ENCODE results near the gene CMTM2.
"Not testable (repeated sequence)": the region's sequence is repeated elsewhere in the genome, so short reads cannot be mapped to it uniquely, and the experiment has no call there.

Gene CMTM2

DNA sequence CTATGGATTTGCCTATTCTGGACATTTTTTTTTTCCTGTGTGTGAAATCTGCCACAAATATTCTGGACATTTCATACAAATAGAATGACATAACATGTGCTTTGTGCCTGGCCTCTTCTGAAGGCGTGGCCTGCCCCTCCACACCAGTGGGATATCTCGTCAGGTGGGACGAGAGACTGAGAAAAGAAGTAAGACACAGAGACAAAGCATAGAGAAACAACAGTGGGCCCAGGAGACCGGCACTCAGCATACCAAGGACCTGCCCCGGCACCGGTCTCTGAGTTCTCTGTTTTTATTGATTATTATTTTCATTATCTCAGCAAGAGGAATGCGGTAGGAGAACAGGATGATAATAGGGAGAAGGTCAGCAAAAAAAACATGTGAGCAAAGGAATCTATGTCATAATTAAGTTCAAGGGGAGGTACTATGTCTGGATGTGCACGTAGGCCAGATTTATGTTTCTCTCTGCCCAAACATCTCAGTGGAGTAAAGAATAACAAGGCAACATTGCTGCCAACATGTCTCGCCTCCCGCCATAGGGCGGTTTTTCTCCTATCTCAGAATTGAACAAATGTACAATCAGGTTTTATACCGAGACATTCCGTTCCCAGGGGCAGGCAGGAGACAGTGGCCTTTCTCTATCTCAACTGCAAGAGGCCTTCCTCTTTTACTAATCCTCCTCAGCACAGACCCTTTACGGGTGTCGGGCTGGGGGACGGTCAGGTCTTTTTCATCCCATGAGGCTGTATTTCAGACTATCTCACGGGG is 48.5 kb downstream of the CMTM2 start:
- peaks cover 15% of the 10 kb centered on the region for H3K36me3 ChIP-seq (replicated peaks)
- H3K4me3 ChIP-seq; in situ Hi-C loops (cut with MboI; ENCODE audit: low sequenced_read_pairs); H3K27me3 ChIP-seq (ENCODE audit: low read depth); H3K9me3 ChIP-seq; DNase-seq (ENCODE audit: low spot score in 2 of 2): not testable (repeated sequence)
- H3K4me1 ChIP-seq: peaks cover 11% of the 10 kb centered on the region

DNA sequence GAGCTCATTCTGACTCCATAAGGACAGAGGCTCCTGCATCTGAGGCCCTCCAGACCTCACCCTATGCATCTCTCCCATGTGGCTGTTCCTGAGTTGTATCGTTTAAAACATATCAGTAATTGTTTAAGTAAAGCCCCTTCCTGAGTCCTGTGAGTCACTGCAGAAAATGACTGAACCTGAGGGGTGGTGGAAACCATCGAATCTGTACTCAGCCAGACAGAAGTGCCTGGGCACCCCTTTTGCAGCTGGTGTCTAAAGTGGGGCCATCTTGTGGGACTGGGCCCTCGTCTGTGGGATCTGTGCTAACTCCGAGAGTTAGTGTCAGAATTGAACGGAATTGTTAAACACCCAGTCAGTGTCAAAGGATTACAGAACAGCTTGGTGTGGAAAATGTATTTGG is 50.6 kb downstream of the CMTM2 start:
- in situ Hi-C loops (cut with MboI; ENCODE audit: low sequenced_read_pairs): no loop called here
- no peak for DNase-seq (ENCODE audit: low spot score in 2 of 2)
- Histone ChIP-seq H3K9me3 (no peaks in the 10 kb centered on the region), H3K36me3 (replicated peaks) (peaks cover 10% of the 10 kb centered on the region), H3K4me3 (no peak overlapping the region), H3K4me1 (peaks cover 11% of the 10 kb centered on the region), H3K27me3 (ENCODE audit: low read depth) (no peaks in the 10 kb centered on the region)

DNA sequence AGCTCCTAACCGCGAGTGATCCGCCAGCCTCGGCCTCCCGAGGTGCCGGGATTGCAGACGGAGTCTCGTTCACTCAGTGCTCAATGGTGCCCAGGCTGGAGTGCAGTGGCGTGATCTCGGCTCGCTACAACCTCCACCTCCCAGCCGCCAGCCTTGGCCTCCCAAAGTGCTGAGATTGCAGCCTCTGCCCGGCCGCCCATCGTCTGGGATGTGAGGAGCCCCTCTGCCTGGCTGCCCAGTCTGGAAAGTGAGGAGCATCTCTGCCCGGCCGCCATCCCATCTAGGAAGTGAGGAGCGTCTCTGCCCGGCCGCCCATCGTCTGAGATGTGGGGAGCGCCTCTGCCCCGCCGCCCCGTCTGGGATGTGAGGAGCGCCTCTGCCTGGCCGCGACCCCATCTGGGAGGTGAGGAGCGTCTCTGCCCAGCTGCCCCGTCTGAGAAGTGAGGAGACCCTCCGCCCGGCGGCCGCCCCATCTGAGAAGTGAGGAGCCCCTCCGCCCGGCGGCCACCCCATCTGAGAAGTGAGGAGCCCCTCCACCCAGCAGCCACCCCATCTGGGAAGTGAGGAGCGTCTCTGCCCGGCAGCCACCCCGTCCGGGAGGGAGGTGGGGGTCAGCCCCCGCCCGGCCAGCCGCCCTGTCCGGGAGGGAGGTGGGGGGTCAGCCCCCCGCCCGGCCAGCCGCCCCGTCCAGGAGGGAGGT is 51.4 kb downstream of the CMTM2 start:
- in situ Hi-C loops (cut with MboI; ENCODE audit: low sequenced_read_pairs); H3K4me3 ChIP-seq; H3K9me3 ChIP-seq; H3K27me3 ChIP-seq (ENCODE audit: low read depth); DNase-seq (ENCODE audit: low spot score in 2 of 2): not testable (repeated sequence)
- Histone ChIP-seq H3K4me1 (peaks cover 11% of the 10 kb centered on the region), H3K36me3 (replicated peaks) (peaks cover 12% of the 10 kb centered on the region)

DNA sequence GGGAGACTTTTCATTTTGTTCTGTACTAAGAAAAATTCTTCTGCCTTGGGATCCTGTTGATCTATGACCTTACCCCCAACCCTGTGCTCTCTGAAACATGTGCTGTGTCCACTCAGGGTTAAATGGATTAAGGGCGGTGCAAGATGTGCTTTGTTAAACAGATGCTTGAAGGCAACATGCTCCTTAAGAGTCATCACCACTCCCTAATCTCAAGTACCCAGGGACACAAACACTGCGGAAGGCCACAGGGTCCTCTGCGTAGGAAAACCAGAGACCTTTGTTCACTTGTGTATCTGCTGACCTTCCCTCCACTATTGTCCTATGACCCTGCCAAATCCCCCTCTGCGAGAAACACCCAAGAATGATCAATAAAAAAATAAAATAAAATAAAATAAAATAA is 52.3 kb downstream of the CMTM2 start:
- H3K9me3 ChIP-seq; H3K4me3 ChIP-seq; DNase-seq (ENCODE audit: low spot score in 2 of 2); in situ Hi-C loops (cut with MboI; ENCODE audit: low sequenced_read_pairs); H3K27me3 ChIP-seq (ENCODE audit: low read depth): not testable (repeated sequence)
- H3K36me3 ChIP-seq (replicated peaks): peaks cover 18% of the 10 kb centered on the region
- peaks cover 11% of the 10 kb centered on the region for H3K4me1 ChIP-seq

DNA sequence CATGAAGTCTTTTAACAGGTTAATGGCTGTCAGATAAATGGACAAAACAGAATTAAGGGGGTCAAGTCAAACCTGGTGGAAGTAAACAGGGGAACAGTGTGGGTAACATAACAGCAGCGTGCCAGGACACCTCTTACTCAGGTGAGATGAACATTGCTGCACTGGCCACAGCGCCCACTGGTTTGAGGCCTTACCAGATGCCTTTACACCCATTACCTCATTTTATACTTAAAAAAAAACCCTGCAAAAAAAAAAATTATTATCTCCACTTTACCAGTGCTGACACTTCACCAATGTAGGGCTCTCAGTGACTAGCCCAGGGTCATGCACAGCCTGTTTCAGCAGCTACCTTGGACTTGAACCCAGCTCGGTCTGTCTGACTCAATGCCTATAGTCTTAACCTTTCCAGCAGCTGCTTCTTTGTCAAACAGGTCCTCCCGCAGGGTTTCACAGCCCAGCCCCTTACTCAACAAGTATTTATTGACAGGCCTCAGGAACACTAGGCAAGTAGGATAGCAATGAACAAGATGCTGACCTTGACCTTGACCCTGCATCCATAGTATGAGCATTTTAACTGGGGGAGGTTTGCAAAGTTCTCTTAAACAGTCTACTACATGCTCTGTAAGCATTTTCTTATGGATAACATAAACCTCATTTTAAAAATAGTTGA is 55.4 kb downstream of the CMTM2 start:
- no peak for DNase-seq (ENCODE audit: low spot score in 2 of 2)
- Histone ChIP-seq H3K9me3 (no peaks in the 10 kb centered on the region), H3K36me3 (replicated peaks) (peaks cover 20% of the 10 kb centered on the region), H3K27me3 (ENCODE audit: low read depth) (no peaks in the 10 kb centered on the region), H3K4me3 (no peak overlapping the region), H3K4me1 (peaks cover 17% of the 10 kb centered on the region)
- in situ Hi-C loops (cut with MboI; ENCODE audit: low sequenced_read_pairs): no loop called here

DNA sequence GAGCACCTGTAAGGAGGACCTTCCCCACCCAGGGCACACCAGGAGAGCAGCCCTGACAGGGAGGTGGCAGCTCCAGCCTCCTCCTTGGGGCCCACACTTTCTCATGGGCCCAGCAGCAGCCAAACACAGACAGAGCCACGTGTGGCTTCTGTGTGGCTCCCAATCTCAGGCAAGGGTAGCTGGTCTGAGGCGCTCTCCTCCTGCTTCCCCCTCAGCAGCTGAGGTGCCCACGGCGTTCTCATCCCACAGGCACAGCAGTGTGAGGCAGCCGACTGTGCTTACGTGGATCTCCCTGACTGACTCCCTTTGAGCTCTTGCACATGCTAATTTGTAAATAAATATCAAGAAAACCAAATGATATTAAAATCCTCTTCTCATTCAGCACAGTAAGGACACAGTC is 56.1 kb downstream of the CMTM2 start:
- Histone ChIP-seq H3K27me3 (ENCODE audit: low read depth) (no peaks in the 10 kb centered on the region), H3K4me1 (peaks cover 21% of the 10 kb centered on the region), H3K36me3 (replicated peaks) (peaks cover 18% of the 10 kb centered on the region), H3K4me3 (no peak overlapping the region), H3K9me3 (no peaks in the 10 kb centered on the region)
- no peak for DNase-seq (ENCODE audit: low spot score in 2 of 2)
- in situ Hi-C loops (cut with MboI; ENCODE audit: low sequenced_read_pairs): no loop called here

DNA sequence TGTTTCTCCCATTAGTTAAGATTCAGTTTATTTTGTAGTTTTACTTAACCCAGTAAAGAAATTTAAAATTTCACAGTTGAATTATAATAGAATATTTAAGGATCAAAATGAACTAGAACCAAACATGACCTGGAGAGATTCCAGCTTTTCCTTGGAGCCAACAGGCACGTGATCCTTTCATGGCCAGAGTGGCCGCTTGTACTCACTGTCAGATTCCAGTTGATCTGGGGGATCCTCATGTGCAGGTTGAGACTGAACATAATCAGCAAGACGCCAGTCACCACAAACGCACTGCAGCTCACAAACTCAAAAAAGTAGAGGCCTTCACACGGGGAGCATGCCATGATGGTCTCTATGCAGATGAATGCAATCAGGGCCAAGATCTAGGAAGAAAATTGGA is 56.9 kb downstream of the CMTM2 start:
- in situ Hi-C loops (cut with MboI; ENCODE audit: low sequenced_read_pairs): no loop called here
- peaks cover 18% of the 10 kb centered on the region for H3K36me3 ChIP-seq (replicated peaks)

DNA sequence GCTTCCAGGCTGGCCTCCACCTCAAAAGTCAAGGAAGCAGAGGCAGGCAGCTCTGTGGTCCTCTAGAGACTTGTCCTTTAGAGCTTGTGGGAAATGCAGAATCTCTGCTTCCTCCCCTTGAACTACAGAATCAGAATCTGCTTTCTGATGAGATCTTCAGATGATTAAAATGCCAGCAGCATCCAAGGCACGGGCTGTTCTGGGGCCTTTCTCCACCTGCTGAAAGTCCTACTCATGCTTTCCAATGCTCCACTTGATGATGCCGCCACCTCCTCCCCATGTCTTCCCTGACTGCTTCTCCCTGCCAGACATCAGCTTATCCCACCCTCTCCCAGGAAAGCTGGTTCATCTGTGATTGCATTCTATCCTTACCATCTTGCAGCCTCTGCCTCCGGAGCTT is 58.5 kb downstream of the CMTM2 start:
- DNase-seq (ENCODE audit: low spot score in 2 of 2): no peak
- Histone ChIP-seq H3K36me3 (replicated peaks) (peaks cover 10% of the 10 kb centered on the region), H3K4me3 (no peak overlapping the region), H3K27me3 (ENCODE audit: low read depth) (no peaks in the 10 kb centered on the region), H3K9me3 (no peaks in the 10 kb centered on the region), H3K4me1 (peaks cover 22% of the 10 kb centered on the region)
- in situ Hi-C loops (cut with MboI; ENCODE audit: low sequenced_read_pairs): no loop called here

More for the DNA sequence above, 56.9 kb downstream of the CMTM2 start:
- H3K4me1 ChIP-seq: peaks cover 22% of the 10 kb centered on the region
- no peak overlapping the region for H3K4me3 ChIP-seq
- H3K27me3 ChIP-seq (ENCODE audit: low read depth): no peaks in the 10 kb centered on the region
- no peaks in the 10 kb centered on the region for H3K9me3 ChIP-seq
- no peak for DNase-seq (ENCODE audit: low spot score in 2 of 2)

Data from HAP-1 (cell line).